Upper lobe of left lung (tissue), 6 donors: ENCODE results near the gene SRRM3. TPM values are rescaled to one million over a fixed set of nuclear protein-coding genes. Genes with fewer than 3 reads are reported as not detected.
"Not testable (repeated sequence)": the region's sequence is repeated elsewhere in the genome, so short reads cannot be mapped to it uniquely, and the experiment has no call there.

Source experiments
- ATAC-seq, 2 donors: fragments of 200-7000 bp; cut with Tn5 transposase; one replicate each; pipeline ENCODE4 v1.9.1; 2022; ENCODE audit warnings: mild to moderate bottlenecking in 2 of 2, moderate library complexity in 2 of 2; ENCODE audit not compliant: low FRiP score in 2 of 2
- DNase-seq, 2 donors: peaks; one replicate each; pipeline ENCODE4 v3.0.0-alpha.2; 2019 to 2020
- H3K27ac ChIP-seq, 4 donors: fragments of 200-600 bp; sonication (generic); one replicate each; pipeline ENCODE4 v1.5.1; 2016 to 2019
- H3K27me3 ChIP-seq, 4 donors: fragments of 200-600 bp; sonication (generic); one replicate each; pipeline ENCODE4 v1.5.1; 2017 to 2019
- H3K36me3 ChIP-seq, 4 donors: fragments of 200-600 bp; sonication (generic); one replicate each; pipeline ENCODE4 v1.5.1; 2016 to 2019
- H3K4me1 ChIP-seq, 4 donors: fragments of 200-600 bp; sonication (generic); one replicate each; pipeline ENCODE4 v1.5.1; 2018 to 2019
- H3K4me3 ChIP-seq, 4 donors: fragments of 200-600 bp; sonication (generic); one replicate each; pipeline ENCODE4 v1.5.1; 2017 to 2019; ENCODE audit warnings: mild to moderate bottlenecking in 2 of 4, moderate library complexity in 1 of 4
- H3K9me3 ChIP-seq, 4 donors: fragments of 200-600 bp; sonication (generic); one replicate each; pipeline ENCODE4 v1.5.1; 2018 to 2019
- CTCF ChIP-seq, 6 experiments: fragments of 450-650 bp in 4 of 6; fragments of 200-600 bp in 2 of 6; sonication (generic) in 2 of 6; IDR thresholded peaks; one replicate each; pipeline ENCODE4 v1.5.1; 2016 to 2019; ENCODE audit warnings: antibody characterized with exemption in 6 of 6
- EP300 ChIP-seq, 4 donors: sonication (generic); formaldehyde crosslinking; IDR thresholded peaks; one replicate each; pipeline ENCODE4 v1.5.1; 2017; ENCODE audit warnings: antibody characterized with exemption in 4 of 4, control low read depth in 2 of 4
- POLR2A ChIP-seq, 4 donors: fragments of 450-650 bp; IDR thresholded peaks; one replicate each; pipeline ENCODE4 v1.5.1; 2016 to 2017; ENCODE audit warnings: antibody characterized with exemption in 4 of 4, mild to moderate bottlenecking in 2 of 4
- POLR2AphosphoS5 ChIP-seq, 2 donors: sonication (generic); formaldehyde crosslinking; IDR thresholded peaks; one replicate each; pipeline ENCODE4 v1.5.1; 2017; ENCODE audit warnings: antibody characterized with exemption in 2 of 2
- WGBS, 2 donors: methylation state at CpG; one replicate each; pipeline ENCODE4 v1.1.5; 2017 to 2018; 5-methylcytosine and 5-hydroxymethylcytosine counted together
- total RNA-seq, 6 donors: library from RNA; depleted of rRNA in 4 of 6; stranded (reverse); fragments of >200 nt in 4 of 6; gene quantifications; one replicate each; pipeline versions ENCODE4 v1.1.0 to v1.2.1, GENCODE V29; 2016 to 2021
- donor health status: DM: no; HTN: no; CAD: no; lungs with moderate emphysema.
- donor health status: DM: no; HTN: yes; CAD: no; lungs with severe emphysema.

SRRM3 gene
- total RNA-seq, 6 donors from 2014 or later = 0.30 to 1.5 (median 0.72) TPM

GRCh38 chr7:76302347-76303201 is 100.9 kb downstream of the SRRM3 start, which contains the start of gene HSPB1:
Gene HSPB1 (plus strand): TSS chr7:76302673. CDS start chr7:76302713, 40 bp downstream.
- peak within 1 kb of the TSS; percentile 52 to 93 (median 90) for H3K4me3 ChIP-seq
- DNase-seq (peak; percentile 95 to 97), ATAC-seq (peak; percentile 91 to 92)
- no peaks in the 10 kb centered on the region for H3K9me3 ChIP-seq
- TF ChIP-seq EP300 (IDR thresholded peaks at IDR 0.05) = peak in 1 of 4 donors; percentile 73
- TF ChIP-seq CTCF (IDR thresholded peaks at IDR 0.05) = peak in 1 of 6 experiments; percentile 5
- peak in 3 of 4 donors; percentile 94 to 96 (median 96) for TF ChIP-seq POLR2A (IDR thresholded peaks at IDR 0.05)
- TF ChIP-seq POLR2AphosphoS5 (IDR thresholded peaks at IDR 0.05) = peak; percentile 86 to 97
- peaks cover 0 to 4% (median 0%) of the 10 kb centered on the region in 4 donors for H3K36me3 ChIP-seq
- H3K27ac ChIP-seq = peak within 1 kb of the TSS; percentile 92 to 98 (median 96)
- 2% methylated on average over 48 of the region's 75 CpGs; no CpG with 5 or more reads in 1 of the 2 donors for WGBS, 2 donors
- H3K4me1 ChIP-seq = peaks cover 28 to 55% (median 35%) of the 10 kb centered on the region in 4 donors
- H3K27me3 ChIP-seq = no peaks in the 10 kb centered on the region

GRCh38 chr7:76303202-76304147 is 101.8 kb downstream of the SRRM3 start:
- Histone ChIP-seq H3K36me3 (peaks cover 0 to 4% (median 0%) of the 10 kb centered on the region in 4 donors), H3K4me1 (peaks cover 23 to 52% (median 34%) of the 10 kb centered on the region in 4 donors), H3K27ac (peak overlapping the region; percentile 92 to 98 (median 96)), H3K9me3 (no peaks in the 10 kb centered on the region), H3K27me3 (no peaks in the 10 kb centered on the region), H3K4me3 (peak overlapping the region; percentile 52 to 93 (median 90))
- 0 to 3% methylated on average over 46 to 54 of the region's 56 CpGs for WGBS, 2 donors
- peak; percentile 89 to 91 for DNase-seq
- peak; percentile 83 for ATAC-seq
- TF ChIP-seq CTCF (IDR thresholded peaks at IDR 0.05) (no peak), POLR2A (IDR thresholded peaks at IDR 0.05) (peak in 3 of 4 donors; percentile 27 to 48 (median 41)), POLR2AphosphoS5 (IDR thresholded peaks at IDR 0.05) (peak; percentile 30 to 62)

GRCh38 chr7:76304888-76305375 is 103.2 kb downstream of the SRRM3 start:
- Histone ChIP-seq H3K9me3 (no peaks in the 10 kb centered on the region), H3K4me3 (no peak overlapping the region), H3K4me1 (peaks cover 22 to 48% (median 34%) of the 10 kb centered on the region in 4 donors), H3K27me3 (no peaks in the 10 kb centered on the region), H3K27ac (peak overlapping the region in 3 of 4 donors; percentile 96 to 98 (median 97)), H3K36me3 (peaks cover 0 to 4% (median 0%) of the 10 kb centered on the region in 4 donors)
- 36 to 62% methylated on average over 8 to 10 of the region's 10 CpGs for WGBS, 2 donors
- peak in 1 of 2 donors; percentile 19 for ATAC-seq
- DNase-seq = peak in 1 of 2 donors; percentile 78
- TF ChIP-seq EP300 (IDR thresholded peaks at IDR 0.05) (no peak), POLR2A (IDR thresholded peaks at IDR 0.05) (peak in 1 of 4 donors; percentile 26)

- H3K4me1 ChIP-seq = peaks cover 15 to 32% (median 25%) of the 10 kb centered on the region in 4 donors
- WGBS, 2 donors = 87% methylated on average over 12 of the region's 12 CpGs
- not testable (repeated sequence) for H3K27me3 ChIP-seq, H3K4me3 ChIP-seq, H3K36me3 ChIP-seq, DNase-seq, ATAC-seq, H3K27ac ChIP-seq, H3K9me3 ChIP-seq
These were observed 107.2 kb downstream of the SRRM3 start for GRCh38 chr7:76308874-76309273.

- H3K4me1 ChIP-seq = peaks cover 12 to 28% (median 20%) of the 10 kb centered on the region in 4 donors
- WGBS, 2 donors = 93 to 98% methylated on average over 22 to 37 of the region's 50 CpGs
- H3K27ac ChIP-seq, H3K9me3 ChIP-seq, H3K4me3 ChIP-seq, H3K36me3 ChIP-seq, ATAC-seq, H3K27me3 ChIP-seq: not testable (repeated sequence)
- DNase-seq = peak in 1 of 2 donors; percentile 78
These were observed 107.8 kb downstream of the SRRM3 start for GRCh38 chr7:76309341-76310101.
